H9 (cell line): ENCODE results near the gene RASGRF1. TPM values are rescaled to one million over a fixed set of nuclear protein-coding genes. Genes with fewer than 3 reads are reported as not detected.

ENCODE experiments used
- DNase-seq: peaks from one replicate; pipeline ENCODE4 v3.0.0-alpha.2; 2017
- H2AFZ ChIP-seq: one replicate; pipeline ENCODE4 v1.6.1; 2013; ENCODE audit warnings: mild to moderate bottlenecking, low read length, control low read depth, moderate library complexity
- H2AK5ac ChIP-seq: 2 replicates; pipeline ENCODE4 v1.6.1; 2013; ENCODE audit warnings: low read length, control low read depth, mixed read lengths; ENCODE audit not compliant: insufficient read length
- H2BK120ac ChIP-seq: one replicate; pipeline ENCODE4 v1.6.1; 2013; ENCODE audit warnings: low read depth, mild to moderate bottlenecking, low read length, control low read depth, inconsistent platforms; ENCODE audit not compliant: poor library complexity, severe bottlenecking
- H2BK12ac ChIP-seq: 2 replicates; pipeline ENCODE4 v1.6.1; 2013; ENCODE audit warnings: low read length, control low read depth, mixed read lengths, low read depth; ENCODE audit not compliant: insufficient read length
- H2BK15ac ChIP-seq: 2 replicates; pipeline ENCODE4 v1.6.1; 2013; ENCODE audit warnings: low read depth, low read length, control low read depth
- H2BK20ac ChIP-seq: one replicate; pipeline ENCODE4 v1.6.1; 2013; ENCODE audit warnings: low read depth, mild to moderate bottlenecking, low read length, control low read depth, inconsistent platforms; ENCODE audit not compliant: poor library complexity, severe bottlenecking
- H2BK5ac ChIP-seq: 2 replicates; pipeline ENCODE4 v1.6.1; 2013; ENCODE audit warnings: low read length, control low read depth, mixed read lengths; ENCODE audit not compliant: insufficient read length
- H3K14ac ChIP-seq: 2 replicates; pipeline ENCODE4 v1.6.1; 2013; ENCODE audit warnings: low read length, control low read depth; ENCODE audit not compliant: insufficient read depth
- H3K18ac ChIP-seq: 2 replicates; pipeline ENCODE4 v1.6.1; 2013; ENCODE audit warnings: low read depth, mild to moderate bottlenecking, mixed read lengths, low read length, control low read depth; ENCODE audit not compliant: insufficient read length
- H3K23ac ChIP-seq: 2 replicates; pipeline ENCODE4 v1.6.1; 2013; ENCODE audit warnings: low read length, control low read depth, mixed read lengths, low read depth; ENCODE audit not compliant: insufficient read length
- H3K23me2 ChIP-seq: 2 replicates; pipeline ENCODE4 v1.6.1; 2013; ENCODE audit warnings: low read depth, mild to moderate bottlenecking, mixed read lengths, low read length, control low read depth; ENCODE audit not compliant: insufficient read length, poor library complexity, severe bottlenecking
- H3K27ac ChIP-seq: 2 replicates; pipeline ENCODE4 v1.5.1; 2013; ENCODE audit warnings: low read length, control low read depth, mixed read lengths, low read depth; ENCODE audit not compliant: insufficient read length
- H3K27me3 ChIP-seq: 2 replicates; pipeline ENCODE4 v1.6.1; 2013; ENCODE audit warnings: low read length, control low read depth, inconsistent platforms; ENCODE audit not compliant: insufficient read depth
- H3K4ac ChIP-seq: 2 replicates; pipeline ENCODE4 v1.6.1; 2013; ENCODE audit warnings: low read depth, mild to moderate bottlenecking, control low read depth, inconsistent platforms, low read length, moderate library complexity
- H3K4me1 ChIP-seq: 2 replicates; pipeline ENCODE4 v1.6.1; 2013; ENCODE audit warnings: low read length, control low read depth, inconsistent platforms; ENCODE audit not compliant: insufficient read depth
- H3K4me2 ChIP-seq: 2 replicates; pipeline ENCODE4 v1.6.1; 2013; ENCODE audit warnings: low read length, control low read depth, mixed read lengths; ENCODE audit not compliant: insufficient read length, insufficient read depth
- H3K56ac ChIP-seq: 2 replicates; pipeline ENCODE4 v1.6.1; 2013; ENCODE audit warnings: low read depth, mild to moderate bottlenecking, mixed read lengths, low read length, control low read depth; ENCODE audit not compliant: insufficient read length
- H3K79me1 ChIP-seq: 2 replicates; pipeline ENCODE4 v1.6.1; 2013; ENCODE audit warnings: low read depth, mild to moderate bottlenecking, moderate library complexity, low read length, control low read depth, inconsistent platforms; ENCODE audit not compliant: insufficient read depth, poor library complexity, severe bottlenecking
- H3K79me2 ChIP-seq: 2 replicates; pipeline ENCODE4 v1.6.1; 2013; ENCODE audit warnings: low read length, control low read depth, inconsistent platforms; ENCODE audit not compliant: insufficient read depth
- H3K9ac ChIP-seq: 2 replicates; pipeline ENCODE4 v1.6.1; 2013; ENCODE audit warnings: low read length, control low read depth, mixed read lengths; ENCODE audit not compliant: insufficient read length; ENCODE audit errors: extremely low read depth
- H3K9me3 ChIP-seq: one replicate; pipeline ENCODE4 v1.6.1; 2013; ENCODE audit warnings: low read depth, low read length, inconsistent platforms; ENCODE audit not compliant: control insufficient read depth
- H3T11ph ChIP-seq: one replicate; pipeline ENCODE4 v1.6.1; 2013; ENCODE audit warnings: mild to moderate bottlenecking, low read length, control low read depth, inconsistent platforms
- H4K20me1 ChIP-seq: one replicate; pipeline ENCODE4 v1.6.1; 2013; ENCODE audit not compliant: control insufficient read depth, insufficient read length, insufficient read depth
- H4K5ac ChIP-seq: 2 replicates; pipeline ENCODE4 v1.6.1; 2013; ENCODE audit warnings: low read depth, mild to moderate bottlenecking, mixed read lengths, low read length, control low read depth; ENCODE audit not compliant: insufficient read length
- H4K8ac ChIP-seq: replicated peaks from 2 replicates; pipeline ENCODE4 v1.6.1; 2013; ENCODE audit warnings: low read length, control low read depth, mixed read lengths, low read depth; ENCODE audit not compliant: insufficient read length
- H4K91ac ChIP-seq: 2 replicates; pipeline ENCODE4 v1.6.1; 2013; ENCODE audit warnings: low read depth, mild to moderate bottlenecking, moderate library complexity, mixed read lengths, low read length, control low read depth; ENCODE audit not compliant: insufficient read length
- H3K27ac Mint-ChIP-seq, 3 experiments: 2 replicates in 2 of 3; 3 replicates in 1 of 3; pipeline ENCODE4 v1.8.0; 2020 to 2021; ENCODE audit warnings: mixed read lengths in 3 of 3, mild to moderate bottlenecking in 1 of 3, moderate library complexity in 1 of 3
- H3K27me3 Mint-ChIP-seq: 2 replicates; pipeline ENCODE4 v1.8.0; 2021; ENCODE audit warnings: low read depth, mild to moderate bottlenecking, moderate library complexity, mixed read lengths
- H3K36me3 Mint-ChIP-seq, 3 experiments: 2 replicates in 2 of 3; 3 replicates in 1 of 3; pipeline ENCODE4 v1.8.0; 2020 to 2021; ENCODE audit warnings: low read depth in 3 of 3, mixed read lengths in 3 of 3; ENCODE audit not compliant: insufficient read depth in 1 of 3
- H3K4me1 Mint-ChIP-seq, 2 experiments: 2 replicates each; pipeline ENCODE4 v1.8.0; 2020; ENCODE audit warnings: mixed read lengths in 2 of 2
- H3K4me3 Mint-ChIP-seq, 2 experiments: 2 replicates in 1 of 2; 3 replicates in 1 of 2; pipeline ENCODE4 v1.8.0; 2020 to 2021; ENCODE audit warnings: mild to moderate bottlenecking in 2 of 2, mixed read lengths in 2 of 2, moderate library complexity in 1 of 2
- H3K9me3 Mint-ChIP-seq, 2 experiments: 2 replicates in 1 of 2; 3 replicates in 1 of 2; pipeline ENCODE4 v1.8.0; 2020; ENCODE audit warnings: mild to moderate bottlenecking in 2 of 2, mixed read lengths in 2 of 2, moderate library complexity in 1 of 2
- WGBS: extraction: QIAGEN DNeasy Blood & Tissue Kit; methylation state at CpG from one replicate; pipeline ENCODE4 v1.1.7; 2013; ENCODE audit warnings: missing lambda C conversion rate, low lambda C conversion rate, mixed read lengths; ENCODE audit not compliant: insufficient read length; ENCODE audit errors: extremely low coverage; 5-methylcytosine and 5-hydroxymethylcytosine counted together
- total RNA-seq: library from RNA; stranded (reverse); gene quantifications from 2 replicates; pipeline ENCODE4 v1.2.1, GENCODE V29; 2021
- TF ChIP-seq, protein P1 (sequence below): fragments of 200-600 bp; sonication (generic); conservative IDR thresholded peaks from 3 replicates; pipeline ENCODE4 v1.8.0; 2021; ENCODE audit warnings: antibody characterized with exemption, mild to moderate bottlenecking

Gene RASGRF1
- total RNA-seq, 1 experiment from 2014 or later: 0.48 TPM

GRCh38 chr15:79047676-79048439 is 42.7 kb downstream of the RASGRF1 start:
- Histone ChIP-seq H3K23me2 (no peaks in the 10 kb centered on the region), H2BK5ac (no peak overlapping the region), H4K20me1 (no peaks in the 10 kb centered on the region), H3K23ac (no peak overlapping the region), H3K4ac (no peak overlapping the region), H4K8ac (no peak overlapping the region), H2BK120ac (no peak overlapping the region), H3K79me2 (no peaks in the 10 kb centered on the region), H3K56ac (no peak overlapping the region), H4K91ac (no peak overlapping the region), H2BK20ac (no peak overlapping the region), H3K4me2 (no peak overlapping the region), H3K27ac (no peak overlapping the region), H3T11ph (no peak overlapping the region), H2AK5ac (no peak overlapping the region), H2BK12ac (no peak overlapping the region), H3K9ac (no peak overlapping the region), H3K18ac (no peak overlapping the region), H3K27me3 (no peaks in the 10 kb centered on the region), H3K9me3 (no peaks in the 10 kb centered on the region), H2BK15ac (no peak overlapping the region), H4K5ac (no peak overlapping the region), H3K4me1 (no peaks in the 10 kb centered on the region), H3K79me1 (no peaks in the 10 kb centered on the region), H3K14ac (no peak overlapping the region), H2AFZ (no peak overlapping the region)
- Mint-ChIP-seq H3K27ac (peak overlapping the region in 1 of 3 experiments; percentile 40; a peak in 1 of 7 replicates), H3K27me3 (peaks cover 50% of the 10 kb centered on the region), H3K4me3 (no peak overlapping the region), H3K9me3 (peaks cover 4% of the 10 kb centered on the region in 2 experiments; a peak in 2 of 5 replicates), H3K36me3 (0 out of 7 replicates have a peak, but pooled peaks cover 0 to 5% (median 0%) of the 10 kb centered on the region in 3 experiments), H3K4me1 (no peaks in the 10 kb centered on the region)
- no peak for DNase-seq
- TF ChIP-seq, protein P1, sequence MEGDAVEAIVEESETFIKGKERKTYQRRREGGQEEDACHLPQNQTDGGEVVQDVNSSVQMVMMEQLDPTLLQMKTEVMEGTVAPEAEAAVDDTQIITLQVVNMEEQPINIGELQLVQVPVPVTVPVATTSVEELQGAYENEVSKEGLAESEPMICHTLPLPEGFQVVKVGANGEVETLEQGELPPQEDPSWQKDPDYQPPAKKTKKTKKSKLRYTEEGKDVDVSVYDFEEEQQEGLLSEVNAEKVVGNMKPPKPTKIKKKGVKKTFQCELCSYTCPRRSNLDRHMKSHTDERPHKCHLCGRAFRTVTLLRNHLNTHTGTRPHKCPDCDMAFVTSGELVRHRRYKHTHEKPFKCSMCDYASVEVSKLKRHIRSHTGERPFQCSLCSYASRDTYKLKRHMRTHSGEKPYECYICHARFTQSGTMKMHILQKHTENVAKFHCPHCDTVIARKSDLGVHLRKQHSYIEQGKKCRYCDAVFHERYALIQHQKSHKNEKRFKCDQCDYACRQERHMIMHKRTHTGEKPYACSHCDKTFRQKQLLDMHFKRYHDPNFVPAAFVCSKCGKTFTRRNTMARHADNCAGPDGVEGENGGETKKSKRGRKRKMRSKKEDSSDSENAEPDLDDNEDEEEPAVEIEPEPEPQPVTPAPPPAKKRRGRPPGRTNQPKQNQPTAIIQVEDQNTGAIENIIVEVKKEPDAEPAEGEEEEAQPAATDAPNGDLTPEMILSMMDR: no peak
- no CpG with 5 or more reads among the region's 10 CpGs for whole genome bisulfite sequencing
